Ishikawa (cell line): ENCODE measurements around the gene DOK4.

Experiments
- CEBPB ChIP-seq: IDR thresholded peaks from 2 replicates; pipeline ENCODE4 v1.6.1; 2012
- CREB1 ChIP-seq: IDR thresholded peaks from 2 replicates; pipeline ENCODE4 v1.6.1; 2012; ENCODE audit warnings: low read depth
- EP300 ChIP-seq: IDR thresholded peaks from 2 replicates; pipeline ENCODE4 v1.6.1; 2012; ENCODE audit warnings: borderline replicate concordance
- FOXM1 ChIP-seq: IDR thresholded peaks from 2 replicates; pipeline ENCODE4 v1.6.1; 2012; ENCODE audit warnings: low read depth, borderline replicate concordance
- NFIC ChIP-seq: IDR thresholded peaks from 2 replicates; pipeline ENCODE4 v1.6.1; 2012
- REST ChIP-seq: IDR thresholded peaks from 2 replicates; pipeline ENCODE4 v1.6.1; 2012; ENCODE audit warnings: low read depth, mild to moderate bottlenecking
- TAF1 ChIP-seq: IDR thresholded peaks from 2 replicates; pipeline ENCODE4 v1.6.1; 2012; ENCODE audit warnings: low read depth, mild to moderate bottlenecking
- TEAD4 ChIP-seq: IDR thresholded peaks from 2 replicates; pipeline ENCODE4 v1.6.1; 2012
- YY1 ChIP-seq: IDR thresholded peaks from 2 replicates; pipeline ENCODE4 v1.6.1; 2012; ENCODE audit warnings: low read depth
- TF ChIP-seq, protein P1 (sequence below): IDR thresholded peaks from 2 replicates; pipeline ENCODE4 v1.6.1; 2012

DNA sequence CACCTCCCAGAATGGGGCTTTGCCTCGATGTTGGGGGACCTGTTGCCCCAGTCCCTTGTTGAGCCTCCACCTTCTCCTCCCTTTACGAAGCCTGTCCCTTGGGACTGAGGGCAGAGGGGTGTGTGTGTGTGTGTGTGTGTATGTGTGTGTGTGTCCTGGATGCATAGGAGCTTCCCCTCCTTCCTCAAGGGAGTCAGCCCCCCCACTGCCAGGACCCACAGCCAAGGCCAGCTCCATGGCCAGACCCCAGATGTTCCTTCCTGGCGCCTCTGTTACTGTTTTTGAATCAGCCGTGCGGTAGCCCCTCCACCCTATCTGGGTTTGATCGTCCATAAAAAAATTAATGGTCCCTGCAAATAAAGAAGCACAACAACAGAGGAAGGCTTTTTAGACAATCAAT lies 17.7 kb upstream of the DOK4 start:
- TF ChIP-seq TAF1 (no peak), EP300 (no peak), FOXM1 (no peak), CREB1 (no peak), REST (no peak), TEAD4 (no peak), CEBPB (no peak), NFIC (no peak), YY1 (no peak)
- TF ChIP-seq, protein P1, sequence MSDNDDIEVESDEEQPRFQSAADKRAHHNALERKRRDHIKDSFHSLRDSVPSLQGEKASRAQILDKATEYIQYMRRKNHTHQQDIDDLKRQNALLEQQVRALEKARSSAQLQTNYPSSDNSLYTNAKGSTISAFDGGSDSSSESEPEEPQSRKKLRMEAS: no peak
